T-helper 22 cell (primary cell): Measurements from ENCODE around the gene CDCA8.
"Not testable (repeated sequence)": the region's sequence is repeated elsewhere in the genome, so short reads cannot be mapped to it uniquely, and the experiment has no call there.

Source experiments
- DNase-seq: peaks from one replicate; pipeline ENCODE4 v3.0.0-alpha.2; 2020; ENCODE audit warnings: low read depth

The CDCA8 gene

GRCh38 chr1:37738619-37739018, 46.3 kb downstream of the CDCA8 start:
- not testable (repeated sequence) for DNase-seq

- DNase-seq, result no peak
Measured at GRCh38 chr1:37739222-37739621, 46.9 kb downstream of the CDCA8 start.

DNA sequence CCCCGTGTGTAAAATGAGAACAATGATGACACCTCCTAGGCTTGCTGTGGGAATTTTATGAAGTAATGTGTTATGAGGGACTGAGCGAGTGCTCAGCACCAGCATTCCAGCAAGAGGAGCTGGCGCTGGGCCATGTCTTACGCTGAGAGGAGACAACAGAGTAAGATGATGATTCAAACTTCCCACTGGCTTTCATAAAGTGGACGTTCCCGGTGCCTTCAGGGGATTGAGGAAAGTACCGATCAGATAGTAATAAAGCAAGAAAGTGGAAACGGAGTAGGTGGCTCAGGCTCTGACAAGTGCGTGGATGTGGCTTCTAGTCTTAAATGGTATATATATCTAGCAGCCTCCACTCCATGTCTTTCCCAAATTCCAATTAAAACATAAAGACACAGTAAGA, 48.8 kb downstream of the CDCA8 start:
- DNase-seq, result no peak

GRCh38 chr1:37741662-37742061, 49.3 kb downstream of the CDCA8 start:
- DNase-seq, result no peak

DNA sequence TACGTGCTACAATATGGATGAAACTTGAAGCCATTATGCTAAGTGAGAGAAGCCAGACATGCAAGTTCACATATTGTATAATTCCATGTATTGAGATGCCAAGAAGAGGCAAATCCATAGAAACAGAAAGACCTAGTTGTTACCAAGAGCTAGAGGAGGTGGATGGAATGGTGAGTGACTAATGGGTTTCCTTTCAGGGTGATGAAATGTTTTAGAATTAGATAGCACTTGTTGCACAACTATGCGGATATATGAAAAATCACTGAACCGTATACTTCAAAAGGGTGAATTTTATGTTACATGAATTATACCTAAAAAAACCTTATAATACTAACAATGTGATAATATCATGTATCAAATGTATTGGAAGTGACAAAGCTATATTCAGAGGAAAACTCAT, 54.5 kb downstream of the CDCA8 start:
- DNase-seq, result no peak

DNA sequence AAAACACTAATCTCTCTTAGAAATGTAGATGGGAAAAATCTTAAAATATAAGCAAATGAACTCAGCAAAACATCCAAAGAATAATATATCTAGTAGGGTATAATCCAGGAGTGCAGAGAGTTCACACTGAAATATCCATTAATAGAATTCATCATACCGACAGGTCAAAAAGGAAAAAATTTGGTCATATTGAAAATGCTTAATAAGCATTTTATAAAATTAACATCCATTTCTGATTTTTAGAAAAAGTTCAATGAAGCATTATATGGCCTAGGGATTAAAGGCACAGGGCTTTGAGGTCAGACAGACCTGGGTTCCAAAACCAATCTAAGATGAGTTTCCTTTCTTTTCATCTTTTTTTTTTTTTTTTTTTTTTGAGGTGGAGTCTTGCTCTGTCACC, 56.2 kb downstream of the CDCA8 start:
- no peak for DNase-seq

DNA sequence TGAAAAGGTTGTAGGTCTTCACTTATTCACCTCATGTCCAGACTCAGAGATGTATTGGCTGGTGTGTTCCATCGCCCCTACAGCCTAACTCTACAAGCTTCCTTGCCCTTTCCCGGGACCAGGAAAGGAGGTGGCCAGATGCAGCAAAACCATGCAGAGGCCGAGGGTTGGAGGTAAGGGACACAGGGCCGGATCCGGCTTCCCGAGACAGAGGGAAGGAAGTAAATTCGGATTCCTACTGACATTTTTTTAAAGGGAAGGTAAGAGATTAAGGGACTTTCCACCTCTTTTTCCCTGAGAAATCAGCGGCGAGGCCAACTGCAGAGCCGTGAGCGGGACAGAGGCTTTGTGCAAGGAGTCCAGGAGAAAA, 59.9 kb downstream of the CDCA8 start:
- DNase-seq, result no peak

DNA sequence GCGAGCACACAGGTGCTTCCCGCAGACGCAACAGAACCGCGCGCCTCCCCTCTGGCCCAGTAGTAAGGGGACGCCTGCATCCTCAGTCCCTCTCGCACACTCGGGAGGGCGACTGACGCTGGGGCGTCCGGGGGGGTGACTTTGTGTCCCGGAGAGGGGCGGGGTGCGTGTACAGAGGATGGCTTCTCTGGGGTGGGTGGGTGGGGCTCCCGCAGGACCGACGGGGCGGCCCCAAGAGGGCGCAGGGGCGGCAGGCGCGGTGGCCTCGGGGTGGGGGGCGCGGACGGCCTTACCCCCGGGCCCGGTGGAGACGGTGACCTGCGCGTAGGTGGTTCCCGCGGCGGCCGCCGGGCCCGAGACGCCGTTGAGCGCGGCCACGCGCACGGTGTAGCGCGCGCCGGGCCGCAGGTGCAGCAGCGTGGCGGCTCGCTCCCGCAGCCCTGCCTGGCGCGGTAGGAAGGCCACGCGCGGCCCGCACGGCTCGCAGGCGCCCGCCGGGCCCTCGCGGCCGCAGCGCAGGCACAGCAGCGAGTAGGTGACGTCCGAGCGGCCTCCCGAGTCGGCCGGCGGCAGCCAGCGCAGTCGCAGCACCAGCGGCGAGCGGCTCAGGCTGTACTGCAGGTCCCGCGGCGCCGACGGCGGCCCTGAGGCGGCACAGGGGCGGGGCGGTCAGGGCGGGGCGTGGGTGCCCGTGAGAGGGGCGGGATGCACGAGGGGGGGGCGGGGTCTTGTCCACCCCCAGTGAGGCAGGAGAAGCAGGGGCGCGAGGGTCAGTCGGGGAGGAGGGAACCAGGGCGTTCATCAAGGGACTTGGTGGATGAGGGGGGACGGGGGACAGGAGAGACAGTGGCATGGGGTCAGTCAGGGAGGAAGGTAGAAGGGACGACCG, 60.5 kb downstream of the CDCA8 start:
- DNase-seq, result no peak

- no peak for DNase-seq
Measured at GRCh38 chr1:37753473-37754321, 61.4 kb downstream of the CDCA8 start.

DNA sequence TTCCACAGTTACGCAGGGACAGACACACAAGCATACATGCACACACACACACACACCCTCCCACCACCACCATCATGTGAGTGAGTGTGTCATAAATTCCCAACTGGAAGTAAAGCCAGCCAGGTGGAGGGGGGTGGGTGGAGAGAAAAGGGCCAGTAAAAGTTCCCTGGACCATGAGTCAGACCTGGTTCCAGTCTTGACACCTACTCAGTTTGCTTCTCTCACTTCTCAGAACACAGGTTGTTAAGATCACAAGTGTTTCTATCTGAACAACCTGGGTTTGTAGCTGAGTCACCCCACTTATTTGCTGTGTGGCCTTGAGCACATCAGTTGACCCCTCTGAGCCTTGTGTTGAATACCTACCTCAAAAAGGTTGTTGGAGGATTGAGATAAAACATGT, 63.0 kb downstream of the CDCA8 start:
- no peak for DNase-seq

- DNase-seq, result no peak
Measured at GRCh38 chr1:37755951-37756560, 63.7 kb downstream of the CDCA8 start.
